ENCODE data around the gene FHIT.

FHIT gene

DNA sequence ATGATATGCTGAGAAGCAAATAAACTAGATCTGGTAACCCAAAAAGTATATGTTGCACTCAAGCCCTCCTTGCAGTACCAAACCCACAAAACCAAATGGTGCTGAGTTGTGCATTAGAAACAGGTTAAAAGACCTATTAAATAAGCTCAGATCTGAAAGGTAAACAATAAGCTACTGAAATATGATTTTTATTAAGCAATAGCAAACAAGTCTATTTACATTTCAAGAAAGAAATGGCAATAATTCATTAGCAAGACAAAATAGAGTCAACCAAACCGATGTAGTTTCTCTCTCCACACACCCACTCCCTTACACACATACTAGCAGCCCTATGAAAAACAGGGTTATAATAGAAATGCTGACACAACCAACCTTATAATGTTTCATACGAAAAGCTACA lies 760.3 kb downstream of the FHIT start:
- no peak for DNase-seq (ENCODE audit: low read depth in 2 of 2)

DNA sequence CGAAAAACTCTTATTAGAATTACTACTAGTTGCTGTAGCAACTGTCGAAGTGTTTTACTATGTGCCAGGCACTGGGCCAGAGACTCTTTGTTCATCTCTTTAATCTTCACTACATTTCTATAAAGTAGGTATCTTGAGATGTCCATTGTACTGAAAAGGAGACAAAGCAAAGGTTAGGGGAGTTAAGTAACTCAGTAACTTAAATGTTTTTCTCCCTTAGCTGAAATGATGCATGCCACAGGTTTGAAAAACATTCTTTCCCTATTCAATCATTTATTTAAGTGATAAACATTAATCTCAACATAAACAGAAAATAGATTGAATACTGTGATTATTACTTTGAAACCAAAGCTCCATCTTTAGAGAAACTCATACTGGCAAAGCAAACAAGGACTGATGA lies 776.2 kb downstream of the FHIT start:
- DNase-seq (ENCODE audit: low read depth in 2 of 2), result no peak

DNA sequence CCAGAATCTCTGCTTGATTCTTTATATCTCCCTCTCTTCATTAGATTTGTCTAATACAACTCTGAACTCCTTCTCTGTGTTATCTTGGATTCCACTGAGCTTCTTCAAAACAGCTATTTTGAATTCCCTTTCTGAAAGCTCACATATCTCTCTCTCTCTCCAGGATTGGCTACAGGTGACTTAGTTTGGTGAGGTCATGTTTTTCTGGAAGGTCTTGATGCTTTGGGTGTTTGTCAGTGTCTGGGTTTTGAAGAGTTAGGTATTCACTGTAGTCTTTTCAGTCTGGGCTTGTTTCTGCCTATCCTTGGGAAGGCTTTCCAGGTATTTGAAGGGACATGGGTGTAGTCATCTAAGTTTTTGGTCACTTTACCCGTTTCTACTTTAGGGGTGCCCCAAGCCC lies 781.8 kb downstream of the FHIT start:
- DNase-seq (ENCODE audit: low read depth in 2 of 2), result no peak

DNA sequence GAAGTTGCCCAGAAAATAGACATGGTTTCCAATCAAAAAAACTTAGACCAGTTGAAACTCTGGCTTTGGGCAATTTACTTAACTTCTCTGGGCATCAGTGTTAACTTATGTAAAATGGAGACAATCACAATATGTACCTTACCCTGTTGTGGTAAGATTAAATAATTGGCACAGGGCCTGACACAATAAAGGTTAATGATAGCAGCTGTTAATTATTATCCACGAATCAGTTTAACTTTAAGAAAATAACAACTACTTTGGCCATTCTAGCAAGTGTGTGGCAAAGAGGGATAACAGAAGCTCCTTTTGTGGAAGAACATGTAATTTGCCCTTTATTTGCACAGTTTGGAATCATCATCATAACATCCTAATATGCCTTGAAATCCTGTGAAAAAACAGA lies 787.6 kb downstream of the FHIT start:
- DNase-seq (ENCODE audit: low read depth in 2 of 2), result no peak

DNA sequence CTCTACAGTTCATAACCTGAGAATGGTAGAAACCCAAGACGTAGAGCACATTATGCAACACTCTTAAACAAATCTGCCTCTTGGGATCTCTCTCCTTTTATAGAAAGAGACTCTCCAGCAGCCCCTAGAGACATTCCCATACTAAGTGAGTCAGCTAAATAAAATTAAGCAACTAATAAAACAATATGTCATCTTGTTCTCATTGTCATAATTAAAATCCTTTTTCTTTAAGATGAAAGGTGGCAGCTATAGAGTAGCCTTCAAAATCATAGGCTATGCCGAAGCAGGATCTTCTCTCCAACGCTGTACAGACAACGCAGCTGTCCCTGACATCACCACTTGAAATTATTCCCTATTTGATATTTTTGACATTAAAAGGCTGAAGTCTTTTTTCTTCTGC lies 790.0 kb downstream of the FHIT start:
- DNase-seq (ENCODE audit: low read depth in 2 of 2), result no peak

DNA sequence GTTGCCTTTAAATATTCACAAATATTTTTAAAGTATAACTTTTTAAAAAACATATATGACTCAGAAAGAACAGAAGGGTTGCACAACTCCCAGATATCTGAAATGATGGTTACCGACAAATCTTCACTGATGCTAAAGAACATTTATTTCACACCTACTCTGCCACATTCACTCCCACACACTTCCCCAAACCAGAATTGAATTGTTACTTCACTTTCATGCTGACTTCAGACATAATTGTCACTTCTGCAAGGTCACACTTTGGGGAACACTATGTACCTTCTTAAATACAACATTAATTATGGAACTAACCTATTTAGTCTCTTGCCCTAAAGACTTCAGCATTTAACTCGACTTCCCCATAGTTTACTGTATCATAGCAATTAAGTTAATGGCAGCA lies 795.1 kb downstream of the FHIT start:
- DNase-seq (ENCODE audit: low read depth in 2 of 2), result no peak

DNA sequence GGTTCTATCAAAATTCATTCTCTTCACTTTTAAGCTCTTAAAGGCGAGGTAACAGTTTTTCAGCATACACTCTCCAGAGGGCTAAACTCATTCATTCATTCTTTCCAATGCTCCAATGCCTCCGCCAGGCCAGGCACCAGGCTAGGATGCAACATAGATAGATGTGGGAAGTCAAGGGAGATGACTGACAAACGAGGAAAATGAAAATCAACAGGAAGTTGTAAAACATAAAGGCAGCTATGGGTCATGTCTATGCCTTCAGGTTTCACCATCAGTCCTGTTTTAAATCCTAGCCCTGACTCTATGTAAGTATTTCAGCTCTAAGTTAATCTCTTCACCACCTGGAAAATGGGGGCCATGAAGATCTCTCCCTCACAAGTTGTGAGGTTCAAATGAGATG lies 797.9 kb downstream of the FHIT start:
- DNase-seq (ENCODE audit: low read depth in 2 of 2), result no peak

DNA sequence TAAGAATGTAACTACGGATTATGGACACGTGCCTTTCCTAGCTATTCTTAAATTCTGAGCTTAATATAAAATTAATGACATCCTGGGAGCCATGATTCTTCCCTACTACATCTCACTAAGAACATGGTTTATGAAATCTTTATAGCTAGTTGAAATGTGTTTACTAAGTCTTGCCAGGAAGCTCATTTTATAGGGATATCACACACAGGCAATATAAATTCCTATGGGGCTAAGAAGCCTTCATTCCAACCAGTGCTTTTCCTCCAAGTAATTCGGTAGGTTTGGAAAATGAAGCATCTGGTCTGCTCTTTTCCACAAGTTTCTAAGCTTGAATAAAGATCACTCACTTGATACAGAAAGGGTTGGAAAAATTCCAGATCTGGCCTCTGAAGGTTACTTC lies 802.6 kb downstream of the FHIT start:
- DNase-seq (ENCODE audit: low read depth in 2 of 2), result no peak

DNA sequence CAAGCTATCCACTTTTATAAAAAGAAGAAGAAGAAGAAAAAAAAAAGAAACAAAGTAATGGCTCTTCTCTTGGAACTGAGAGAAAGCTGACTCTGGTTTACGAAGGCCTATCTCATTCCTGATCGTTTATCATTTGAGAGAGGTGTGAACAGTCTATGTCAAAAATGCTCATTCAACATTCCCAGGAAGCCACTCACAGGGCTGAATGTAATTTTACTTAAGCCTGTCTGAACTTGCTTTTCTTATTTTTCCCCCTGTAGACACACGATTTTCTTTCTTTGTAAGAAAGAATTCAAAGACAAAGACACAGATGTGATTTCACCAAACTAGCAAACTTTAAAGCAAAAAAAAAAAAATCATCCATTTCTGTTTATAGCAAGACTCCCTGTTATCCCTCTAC lies 805.8 kb downstream of the FHIT start:
- DNase-seq (ENCODE audit: low read depth in 2 of 2), result no peak

DNA sequence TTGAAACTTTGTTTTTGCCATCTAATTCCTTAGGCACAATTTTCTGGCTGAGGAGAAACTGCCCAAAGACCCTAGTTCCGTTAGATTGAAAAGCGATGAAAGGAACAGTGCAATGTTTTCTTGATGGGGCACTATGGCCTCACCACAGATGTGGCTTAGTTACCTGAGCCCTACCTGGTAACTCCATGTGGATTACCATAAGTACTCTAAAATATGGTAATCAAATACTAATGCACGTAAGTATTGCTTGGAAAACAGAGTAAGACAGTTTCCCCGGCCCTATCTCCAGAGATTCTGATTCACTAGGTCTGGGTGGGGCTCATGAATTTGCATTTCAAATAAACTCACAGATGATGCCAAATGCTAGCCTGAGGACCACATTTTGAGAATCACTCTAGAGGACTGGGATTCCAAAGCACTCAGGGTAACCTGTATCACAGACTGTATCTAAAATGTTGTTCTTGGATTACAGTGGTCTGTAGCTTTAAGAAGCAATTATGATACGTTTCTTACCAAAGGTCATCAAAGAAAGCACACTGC lies 806.3 kb downstream of the FHIT start:
- no peak for DNase-seq (ENCODE audit: low read depth in 2 of 2)

DNA sequence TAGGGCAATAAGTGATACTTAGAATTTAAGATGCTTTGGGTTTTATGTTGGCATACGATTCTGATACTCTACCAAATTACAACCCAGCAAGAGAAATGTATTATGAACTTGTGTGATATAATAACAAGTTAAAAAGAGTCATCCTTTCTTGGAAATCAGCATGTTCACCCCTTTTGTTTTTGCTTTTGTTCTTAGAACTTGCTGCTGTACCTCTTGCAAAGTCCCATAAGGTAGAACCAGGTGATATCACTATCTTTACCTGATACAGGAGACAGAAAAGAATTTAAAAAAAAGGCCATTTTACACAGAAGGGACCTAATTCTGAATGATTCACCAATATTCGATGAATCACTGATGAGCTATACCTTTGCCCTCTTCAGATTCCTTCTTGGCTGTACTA lies 810.4 kb downstream of the FHIT start:
- no peak for DNase-seq (ENCODE audit: low read depth in 2 of 2)

DNA sequence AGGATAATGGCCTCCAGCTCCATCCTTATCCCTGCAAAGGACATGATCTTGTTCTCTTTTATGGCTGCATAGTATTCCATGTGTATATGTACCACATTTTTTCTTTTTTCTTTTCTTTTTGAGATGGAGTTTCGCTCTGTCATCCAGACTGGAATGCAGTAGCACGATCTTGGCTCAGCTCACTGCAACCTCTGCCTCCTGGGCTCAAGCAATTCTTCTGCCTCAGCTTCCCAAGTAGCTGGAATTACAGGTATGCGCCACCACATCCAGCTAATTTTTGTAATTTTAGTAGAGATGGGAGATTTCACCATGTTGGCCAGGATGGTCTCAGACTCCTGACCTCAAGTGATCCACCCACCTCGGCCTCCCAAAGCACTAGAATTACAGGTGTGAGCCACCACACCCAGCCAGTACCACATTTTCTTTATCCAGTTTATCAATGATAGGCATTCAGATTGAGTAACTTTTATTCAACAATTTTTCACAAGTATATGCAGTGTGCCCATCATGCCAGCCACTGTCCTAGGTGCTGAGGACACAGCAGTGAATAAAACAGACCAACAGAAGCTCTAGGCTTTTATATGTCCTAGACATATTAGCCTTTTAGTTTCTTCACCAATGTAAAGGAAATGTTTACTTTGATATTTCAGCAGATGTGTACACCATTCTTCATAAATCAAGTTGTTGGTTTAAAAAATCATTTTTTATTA lies 815.2 kb downstream of the FHIT start:
- DNase-seq (ENCODE audit: low read depth in 2 of 2), result no peak

DNA sequence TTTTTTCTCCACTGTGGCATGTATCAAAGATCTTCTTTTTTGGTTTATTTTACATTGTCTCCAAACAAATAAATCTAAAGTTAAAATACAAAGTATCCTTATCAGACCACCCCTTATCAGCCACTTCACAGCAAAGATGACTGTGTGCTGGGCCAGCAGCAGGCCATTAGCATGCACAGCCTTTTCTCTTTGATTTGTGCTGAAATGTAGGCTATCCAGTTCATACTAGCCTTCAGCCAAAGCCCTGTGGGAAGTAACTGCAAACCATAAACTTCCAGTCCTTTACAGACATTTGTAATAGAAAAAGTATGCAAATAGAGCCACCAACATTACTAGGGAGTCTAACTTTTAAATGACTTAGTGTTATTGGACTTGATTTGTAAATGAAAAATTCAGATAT lies 816.3 kb downstream of the FHIT start:
- DNase-seq (ENCODE audit: low read depth in 2 of 2), result no peak

DNA sequence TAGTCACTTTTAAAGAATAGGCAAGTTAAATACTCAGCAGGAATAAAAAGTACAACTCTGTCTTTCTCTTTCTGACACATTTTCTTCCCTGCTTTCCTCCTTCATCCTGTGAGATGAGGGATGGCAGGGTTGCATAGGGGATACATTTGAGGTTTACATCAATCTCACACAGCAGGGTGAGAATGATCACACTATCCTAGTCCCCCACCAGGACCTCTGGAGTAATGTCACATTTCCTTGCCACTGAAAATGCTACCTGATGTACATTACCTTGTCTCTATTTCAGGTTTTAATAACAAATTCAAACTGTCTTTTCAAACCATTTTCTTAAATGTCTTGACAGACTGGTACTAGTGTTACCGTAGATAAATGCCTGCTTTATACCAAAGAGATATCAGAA lies 816.9 kb downstream of the FHIT start:
- no peak for DNase-seq (ENCODE audit: low read depth in 2 of 2)

DNA sequence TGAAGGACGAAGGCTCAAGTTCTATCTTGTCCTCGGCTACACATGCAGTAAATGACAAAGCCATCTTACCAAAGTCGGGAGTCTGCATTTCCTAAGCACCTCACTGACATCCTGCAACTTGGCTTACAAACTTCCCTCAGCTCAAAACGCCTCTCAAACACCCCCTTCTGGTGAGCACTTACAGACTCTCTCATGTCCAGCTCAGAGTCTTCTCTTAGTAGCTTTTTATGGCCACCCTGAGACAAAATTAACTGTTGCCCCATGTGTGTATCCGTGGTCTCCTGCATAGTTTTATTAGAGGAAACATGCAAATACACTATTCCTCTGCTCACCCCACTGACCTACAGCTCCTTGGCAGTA lies 819.7 kb downstream of the FHIT start:
- no peak for DNase-seq (ENCODE audit: low read depth in 2 of 2)

DNA sequence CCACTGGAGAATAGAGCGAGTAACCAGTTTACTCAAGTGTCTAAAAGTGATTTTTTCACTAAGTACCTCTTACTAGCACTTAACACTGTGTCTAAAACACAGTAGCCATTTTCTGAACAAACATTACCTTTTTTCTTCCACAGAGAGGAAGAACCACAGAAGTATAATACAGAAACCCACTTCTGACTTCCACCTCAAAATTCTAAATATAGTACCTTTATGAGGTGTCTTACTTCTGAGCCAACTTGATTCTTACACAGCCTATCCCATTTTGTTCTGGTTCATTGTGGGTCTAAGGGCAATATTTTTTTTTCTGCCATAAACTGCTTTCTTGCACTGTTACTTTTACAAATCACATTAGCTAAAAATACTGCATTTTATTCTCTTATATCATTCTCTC lies 821.0 kb downstream of the FHIT start:
- no peak for DNase-seq (ENCODE audit: low read depth in 2 of 2)

DNA sequence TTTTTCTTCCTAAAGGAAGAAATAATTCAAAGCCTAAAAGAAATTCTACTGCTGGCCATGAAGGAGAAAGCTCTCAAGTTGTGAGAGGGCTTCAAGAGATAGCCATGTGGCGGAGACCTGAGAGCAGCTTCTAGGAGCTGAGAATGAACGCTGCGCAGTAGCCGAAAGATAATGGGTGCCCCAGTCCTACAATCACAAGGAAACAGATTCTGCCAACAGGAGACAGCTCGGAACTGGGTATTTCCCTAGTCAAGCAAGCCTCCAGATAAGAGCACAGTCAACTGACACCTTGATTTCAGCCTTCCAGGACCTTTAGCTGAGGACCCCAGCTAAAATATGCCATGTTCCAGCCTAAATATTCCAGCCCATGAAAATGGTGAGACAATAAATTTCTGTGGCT lies 824.1 kb downstream of the FHIT start:
- DNase-seq (ENCODE audit: low read depth in 2 of 2), result no peak

DNA sequence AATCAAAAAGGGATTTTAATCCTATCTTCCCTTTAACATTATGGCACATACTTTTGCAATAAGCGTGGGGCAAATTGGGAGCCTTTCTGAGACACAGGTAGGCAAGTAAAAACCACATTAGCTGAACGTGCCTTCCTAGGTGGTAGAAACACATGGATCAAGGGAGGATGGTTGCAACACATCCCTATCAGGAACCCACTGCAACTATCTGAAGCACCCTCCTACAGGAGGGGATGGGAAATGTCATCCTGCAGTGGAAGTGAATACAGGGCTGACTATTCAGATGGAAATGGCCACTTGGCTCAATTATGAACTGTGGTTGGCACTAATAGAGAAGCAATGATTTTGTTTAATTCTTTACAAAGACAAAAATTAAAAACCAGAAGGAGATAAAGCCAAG lies 826.3 kb downstream of the FHIT start:
- no peak for DNase-seq (ENCODE audit: low read depth in 2 of 2)

DNA sequence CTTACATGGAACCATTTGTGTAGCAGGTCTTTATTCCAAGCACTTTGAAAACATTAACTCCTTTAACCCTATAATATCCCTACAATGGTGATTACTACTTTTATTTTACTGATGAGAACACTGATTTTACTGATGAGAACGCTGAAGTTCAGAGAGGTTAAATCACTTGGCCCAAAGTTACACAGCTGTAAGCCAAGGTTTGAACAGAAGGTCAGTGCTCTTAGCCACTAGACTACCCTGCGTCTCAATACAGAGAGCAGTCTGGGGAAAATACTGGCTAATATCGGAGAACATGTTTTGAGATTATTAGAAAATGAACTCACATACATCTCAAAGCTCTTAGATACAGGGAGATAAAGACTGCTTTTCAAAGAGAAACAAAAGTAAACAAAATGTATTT lies 827.2 kb downstream of the FHIT start:
- DNase-seq (ENCODE audit: low read depth in 2 of 2), result no peak

DNA sequence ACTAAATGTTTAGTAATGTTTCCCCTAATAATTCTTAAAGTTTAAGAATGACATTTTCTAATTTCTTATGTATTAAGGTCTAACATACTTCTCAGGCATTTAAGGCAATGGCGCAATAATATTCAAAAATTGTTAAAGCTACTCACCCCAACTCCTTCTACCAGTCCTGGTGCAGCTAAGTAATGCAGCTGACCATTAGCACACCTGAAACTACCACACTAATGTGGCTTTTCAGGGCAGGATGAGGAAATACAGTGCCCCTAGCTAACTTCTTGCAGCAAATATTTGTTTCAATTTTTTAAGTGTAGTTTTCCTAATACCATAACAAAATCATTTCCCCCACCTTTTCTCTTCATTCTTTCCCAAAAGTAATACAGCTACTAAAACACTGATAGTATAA lies 827.7 kb downstream of the FHIT start:
- DNase-seq (ENCODE audit: low read depth in 2 of 2), result no peak

DNA sequence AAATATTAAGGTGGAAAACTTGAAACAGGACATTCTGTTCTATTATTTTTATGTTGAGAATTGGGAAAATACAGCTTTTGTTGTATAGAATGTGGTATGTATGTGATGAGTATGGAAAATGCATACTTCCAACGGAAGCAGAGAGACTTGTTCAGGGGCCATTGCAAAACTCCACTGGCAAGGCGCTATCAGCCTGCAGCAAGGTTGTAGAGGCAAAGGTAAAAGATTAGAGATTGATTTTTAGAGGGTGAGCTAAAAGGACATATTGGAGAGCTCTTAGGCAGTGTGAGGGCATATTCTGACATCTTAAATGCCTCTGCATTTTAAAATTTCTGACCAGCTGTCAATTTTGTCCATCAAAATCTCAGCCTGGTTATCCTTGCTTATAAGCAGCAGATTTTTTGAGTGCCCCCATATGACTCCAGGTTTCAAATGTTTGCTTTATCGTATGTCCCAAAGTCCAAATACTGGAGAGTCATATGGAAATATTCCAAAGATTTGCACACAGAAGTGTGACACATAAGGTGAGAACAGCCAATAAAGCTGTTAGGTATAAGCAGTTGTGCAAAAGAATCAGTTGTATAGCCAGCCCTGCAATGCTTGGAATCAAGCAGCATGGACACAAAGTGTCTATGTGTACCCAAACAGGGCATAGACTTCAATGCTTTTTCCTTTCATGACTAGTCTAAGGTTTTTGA lies 829.4 kb downstream of the FHIT start:
- DNase-seq (ENCODE audit: low read depth in 2 of 2), result no peak

DNA sequence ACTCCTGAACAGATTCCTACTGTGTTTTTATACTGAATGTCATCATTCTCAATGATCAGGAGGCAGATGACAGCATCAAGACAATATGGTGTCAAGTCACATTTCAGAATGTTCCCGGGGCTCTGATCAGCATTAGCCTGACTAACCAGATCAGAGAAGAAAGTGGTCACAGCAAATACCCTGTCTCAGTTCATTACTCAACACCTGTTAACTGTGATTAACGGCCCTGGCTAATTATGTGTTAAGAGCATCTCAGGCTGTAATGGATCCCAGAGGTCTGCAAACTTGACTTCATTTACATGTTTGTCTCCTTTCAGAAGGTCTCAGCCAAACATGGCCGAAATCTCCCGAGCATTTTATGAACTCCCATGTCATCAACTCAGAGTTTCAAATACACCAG lies 833.7 kb downstream of the FHIT start:
- no peak for DNase-seq (ENCODE audit: low read depth in 2 of 2)

DNA sequence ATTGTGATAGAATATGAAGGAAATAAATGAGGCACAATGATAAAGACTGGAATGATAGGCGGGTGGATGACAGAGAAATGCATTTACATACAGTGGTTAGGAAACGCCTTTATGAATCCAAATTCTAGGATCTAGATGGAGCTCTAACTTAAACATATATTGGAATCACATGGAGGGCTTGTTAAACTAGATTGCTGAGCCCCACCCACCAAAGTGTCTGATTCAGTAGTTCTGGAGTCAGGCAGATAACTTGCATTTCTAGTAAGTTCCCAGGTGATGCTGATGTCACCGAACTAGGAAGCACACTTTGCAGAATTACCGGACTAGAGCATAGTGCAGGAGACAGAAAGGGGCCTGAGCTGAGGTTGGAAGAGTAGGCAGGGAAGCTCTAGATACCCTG lies 837.2 kb downstream of the FHIT start:
- no peak for DNase-seq (ENCODE audit: low read depth in 2 of 2)

DNA sequence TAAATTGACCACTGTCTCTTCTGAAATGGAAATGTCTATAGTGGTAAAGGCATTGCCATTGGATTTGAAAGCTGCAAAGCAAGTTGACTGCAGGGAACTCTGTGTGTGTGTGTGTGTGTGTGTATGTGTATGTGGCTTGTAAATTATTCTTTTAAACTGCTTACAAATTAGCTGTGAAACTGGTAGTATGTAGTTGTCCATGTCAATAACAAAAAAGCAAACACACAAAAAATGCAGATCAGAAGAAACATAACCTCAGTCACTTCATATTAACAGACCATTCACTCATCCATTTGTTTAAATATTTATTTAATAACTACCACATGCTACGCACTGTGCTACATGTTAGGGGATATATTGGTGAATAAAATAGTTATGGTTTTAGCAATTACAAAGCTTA lies 837.7 kb downstream of the FHIT start:
- no peak for DNase-seq (ENCODE audit: low read depth in 2 of 2)

Data from stimulated activated CD4-positive, alpha-beta T cell treated with anti-CD3 and anti-CD28 coated beads, Interleukin-12 subunit alpha, Interleukin-12 subunit beta, amount 100 ng/mL, for 24 hours (primary cell).